Measurements from ENCODE around the gene RGS14. TPM values are rescaled to one million over a fixed set of nuclear protein-coding genes. Genes with fewer than 3 reads are reported as not detected.
A peak's percentile ranks its signal among the peaks of the same experiment; 100 is the strongest.

RGS14 gene
- total RNA-seq, 1 experiment from 2014 or later = 11.9 TPM

DNA sequence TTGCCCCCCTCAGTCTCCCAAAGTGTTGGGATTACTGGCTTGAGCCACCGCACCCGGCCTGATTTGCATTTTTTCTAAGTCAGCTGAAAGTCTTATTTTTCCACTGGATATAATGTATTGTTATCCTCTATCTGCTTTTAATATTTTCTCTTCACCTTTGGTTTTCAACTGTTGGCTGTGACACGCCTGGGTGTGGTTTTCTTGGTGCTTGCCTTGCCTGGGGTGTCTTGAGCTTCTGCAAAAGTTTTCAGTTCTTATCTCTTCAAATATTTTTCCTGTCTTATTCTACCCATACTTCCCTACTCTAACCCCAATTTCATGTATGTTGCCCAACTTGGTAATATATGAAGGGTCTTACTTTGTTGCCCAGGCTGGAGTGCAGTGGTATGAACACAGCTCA is 41.7 kb upstream of the RGS14 start:
- intact Hi-C loops (cut with micrococcal nuclease; ENCODE audit: unreplicated experiment) = no loop called here
- no peak overlapping the region for H3K27ac ChIP-seq

DNA sequence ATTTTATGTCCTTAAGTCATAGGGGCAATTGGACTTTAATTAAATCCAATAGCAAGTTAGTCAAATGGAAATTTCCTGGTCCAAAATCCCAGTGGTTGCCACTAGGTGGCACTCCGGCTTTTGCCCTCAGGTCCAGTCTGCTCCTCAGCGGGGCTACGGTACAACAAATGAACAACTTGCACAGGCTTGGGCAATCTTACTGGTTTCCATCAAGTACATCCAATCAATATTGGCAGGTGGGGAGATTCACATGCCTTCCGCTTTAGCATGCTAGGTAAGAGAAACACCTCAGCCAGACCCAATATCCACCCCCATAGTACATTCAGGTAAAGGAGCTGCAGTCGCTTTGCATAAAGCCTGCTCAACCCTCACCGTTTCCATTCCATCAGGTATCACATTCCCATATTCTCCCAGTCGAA is 39.8 kb upstream of the RGS14 start:
- intact Hi-C loops (cut with micrococcal nuclease; ENCODE audit: unreplicated experiment) = loop anchor here (1.0 to 2.0 kb wide), 5 partner anchors 72 to 183 kb away; partner anchors contain the start of gene GRK6
- DNase-seq = peak; percentile 67 to 72
- POLR2A ChIA-PET (ENCODE audit: unreplicated experiment) = interaction anchor here (0.8 kb wide), 1 partner anchor 180 kb away, joined by 9 read pairs; no protein-coding TSS in a partner anchor
- H3K4me1 ChIP-seq (replicated peaks; ENCODE audit: insufficient read depth) = peaks cover 4% of the 10 kb centered on the region; the same call in 1 of the 2 replicates
- H3K79me2 ChIP-seq (ENCODE audit: low read depth) = no peaks in the 10 kb centered on the region
- H3K27ac ChIP-seq = no peak overlapping the region
- no peaks in the 10 kb centered on the region for H3K27me3 ChIP-seq (ENCODE audit: insufficient read depth, low read depth)
- no peaks in the 10 kb centered on the region for H3K9me3 ChIP-seq (ENCODE audit: insufficient read depth, low read depth)
- no peaks in the 10 kb centered on the region for H3K36me3 ChIP-seq (ENCODE audit: low read depth)
- no peaks in the 10 kb centered on the region for H3K9me2 ChIP-seq (ENCODE audit: insufficient read depth)
- H3K4me2 ChIP-seq = no peak overlapping the region
- peaks cover 12% of the 10 kb centered on the region; the same call in 1 of the 2 replicates for H4K20me1 ChIP-seq (ENCODE audit: insufficient read depth)
- TF ChIP-seq, protein P1, sequence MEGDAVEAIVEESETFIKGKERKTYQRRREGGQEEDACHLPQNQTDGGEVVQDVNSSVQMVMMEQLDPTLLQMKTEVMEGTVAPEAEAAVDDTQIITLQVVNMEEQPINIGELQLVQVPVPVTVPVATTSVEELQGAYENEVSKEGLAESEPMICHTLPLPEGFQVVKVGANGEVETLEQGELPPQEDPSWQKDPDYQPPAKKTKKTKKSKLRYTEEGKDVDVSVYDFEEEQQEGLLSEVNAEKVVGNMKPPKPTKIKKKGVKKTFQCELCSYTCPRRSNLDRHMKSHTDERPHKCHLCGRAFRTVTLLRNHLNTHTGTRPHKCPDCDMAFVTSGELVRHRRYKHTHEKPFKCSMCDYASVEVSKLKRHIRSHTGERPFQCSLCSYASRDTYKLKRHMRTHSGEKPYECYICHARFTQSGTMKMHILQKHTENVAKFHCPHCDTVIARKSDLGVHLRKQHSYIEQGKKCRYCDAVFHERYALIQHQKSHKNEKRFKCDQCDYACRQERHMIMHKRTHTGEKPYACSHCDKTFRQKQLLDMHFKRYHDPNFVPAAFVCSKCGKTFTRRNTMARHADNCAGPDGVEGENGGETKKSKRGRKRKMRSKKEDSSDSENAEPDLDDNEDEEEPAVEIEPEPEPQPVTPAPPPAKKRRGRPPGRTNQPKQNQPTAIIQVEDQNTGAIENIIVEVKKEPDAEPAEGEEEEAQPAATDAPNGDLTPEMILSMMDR (conservative IDR thresholded peaks at IDR 0.05) = peak; percentile 92
- no peak for TF ChIP-seq EZH2 (IDR thresholded peaks at IDR 0.05; ENCODE audit: low read depth)
- H2AFZ ChIP-seq = no peak overlapping the region
- H3K4me3 ChIP-seq = no peak overlapping the region
- no TSS peak for BruUV-seq (replicated peaks)
- H3F3A ChIP-seq (ENCODE audit: insufficient read depth, low read depth) = peaks cover 25% of the 10 kb centered on the region; the same call in 1 of the 2 replicates
- CTCF ChIA-PET = interaction anchor here (0.5 to 1.9 kb wide), 8 partner anchors 10 to 138 kb away, joined by 3 to 6 read pairs (median 5); partner anchors contain the start of genes PRELID1 and RAB24

More for the DNA sequence above, 41.7 kb upstream of the RGS14 start:
- H3K4me3 ChIP-seq = no peak overlapping the region
- H4K20me1 ChIP-seq (ENCODE audit: insufficient read depth) = peaks cover 17% of the 10 kb centered on the region; the same call in 1 of the 2 replicates
- H3F3A ChIP-seq (ENCODE audit: insufficient read depth, low read depth) = peaks cover 27% of the 10 kb centered on the region; the same call in 1 of the 2 replicates
- no peaks in the 10 kb centered on the region for H3K9me2 ChIP-seq (ENCODE audit: insufficient read depth)
- DNase-seq = no peak
- no peaks in the 10 kb centered on the region for H3K9me3 ChIP-seq (ENCODE audit: insufficient read depth, low read depth)
- no peak overlapping the region for H3K4me2 ChIP-seq
- TF ChIP-seq, protein P1 (conservative IDR thresholded peaks at IDR 0.05) = no peak
- no peak for TF ChIP-seq EZH2 (IDR thresholded peaks at IDR 0.05; ENCODE audit: low read depth)
- H3K27me3 ChIP-seq (ENCODE audit: insufficient read depth, low read depth) = no peaks in the 10 kb centered on the region
- H3K79me2 ChIP-seq (ENCODE audit: low read depth) = no peaks in the 10 kb centered on the region
- H3K36me3 ChIP-seq (ENCODE audit: low read depth) = no peaks in the 10 kb centered on the region
- peaks cover 10% of the 10 kb centered on the region; the same call in 1 of the 2 replicates for H3K4me1 ChIP-seq (replicated peaks; ENCODE audit: insufficient read depth)
- BruUV-seq (replicated peaks) = no TSS peak
- no peak overlapping the region for H2AFZ ChIP-seq
- POLR2A ChIA-PET (ENCODE audit: unreplicated experiment) = interaction anchor here (0.6 kb wide), 1 partner anchor 89 kb away, joined by 4 read pairs; no protein-coding TSS in a partner anchor
- CTCF ChIA-PET = interaction anchor here (0.7 to 1.2 kb wide), 2 partner anchors 74 to 92 kb away, joined by 3 read pairs; no protein-coding TSS in a partner anchor

DNA sequence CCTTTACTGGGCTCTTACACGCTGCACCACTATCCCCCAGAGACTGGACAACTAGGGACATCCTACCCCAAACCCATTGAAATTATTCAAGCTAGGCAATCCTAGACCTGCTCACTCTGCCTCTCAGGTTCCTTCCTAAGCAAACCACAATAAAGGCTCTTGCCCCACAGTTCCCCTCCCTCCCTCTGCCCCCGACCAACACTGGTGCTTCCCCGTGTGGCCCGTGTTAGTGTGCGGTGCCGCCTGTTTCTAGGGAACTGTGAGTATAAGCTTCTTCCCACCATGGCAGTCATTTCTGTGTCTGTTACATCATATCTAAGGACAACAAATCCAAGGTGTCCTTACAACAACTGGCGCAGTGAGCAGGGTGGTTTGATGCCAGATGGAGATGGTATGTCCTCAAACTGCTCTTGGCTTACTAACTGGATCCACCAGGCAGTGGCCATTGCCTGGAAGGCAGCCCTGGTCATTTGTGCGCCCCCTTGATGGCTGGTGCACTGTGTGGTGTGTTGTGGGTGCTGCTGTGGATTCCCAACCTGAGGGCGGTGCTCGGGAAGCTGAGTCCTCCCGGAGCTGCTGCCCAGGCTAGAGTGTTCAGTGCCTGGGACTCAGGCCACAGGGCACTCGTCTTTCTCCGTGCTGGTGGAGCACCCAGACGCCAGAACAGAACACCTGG is 37.7 kb upstream of the RGS14 start:
- BruUV-seq (replicated peaks) = no TSS peak
- no peaks in the 10 kb centered on the region for H3K9me2 ChIP-seq (ENCODE audit: insufficient read depth)
- intact Hi-C loops (cut with micrococcal nuclease; ENCODE audit: unreplicated experiment) = loop anchor here (2.0 kb wide), 1 partner anchor 181 kb away; no protein-coding TSS in a partner anchor
- TF ChIP-seq EZH2 (IDR thresholded peaks at IDR 0.05; ENCODE audit: low read depth) = no peak
- TF ChIP-seq, protein P1 (conservative IDR thresholded peaks at IDR 0.05) = no peak
- H3F3A ChIP-seq (ENCODE audit: insufficient read depth, low read depth) = peaks cover 19% of the 10 kb centered on the region; the same call in 1 of the 2 replicates
- H3K27me3 ChIP-seq (ENCODE audit: insufficient read depth, low read depth) = no peaks in the 10 kb centered on the region
- H3K9me3 ChIP-seq (ENCODE audit: insufficient read depth, low read depth) = no peaks in the 10 kb centered on the region
- H3K27ac ChIP-seq = no peak overlapping the region
- DNase-seq = no peak
- H2AFZ ChIP-seq = no peak overlapping the region
- peaks cover 8% of the 10 kb centered on the region; the same call in 1 of the 2 replicates for H4K20me1 ChIP-seq (ENCODE audit: insufficient read depth)
- H3K4me3 ChIP-seq = no peak overlapping the region
- peaks cover 2% of the 10 kb centered on the region; the same call in 1 of the 2 replicates for H3K4me1 ChIP-seq (replicated peaks; ENCODE audit: insufficient read depth)
- CTCF ChIA-PET = interaction anchor here (0.6 to 1.4 kb wide), 2 partner anchors 10 to 127 kb away, joined by 3 read pairs; partner anchors contain the start of gene PRR7
- H3K4me2 ChIP-seq = no peak overlapping the region
- no peaks in the 10 kb centered on the region for H3K36me3 ChIP-seq (ENCODE audit: low read depth)
- POLR2A ChIA-PET (ENCODE audit: unreplicated experiment) = interaction anchor here (0.5 kb wide), 1 partner anchor 59 kb away, joined by 6 read pairs; no protein-coding TSS in a partner anchor
- no peaks in the 10 kb centered on the region for H3K79me2 ChIP-seq (ENCODE audit: low read depth)

All from PC-9 (cell line).